HL-60 (cell line): ENCODE measurements around the gene PPEF1.

Source experiments
- DNase-seq, 2 experiments: peaks; one replicate each; pipeline ENCODE4 v3.0.0-alpha.2; 2010 to 2020; ENCODE audit warnings: low read depth in 1 of 2, low spot score in 1 of 2
- H3K27ac ChIP-seq: fragments of 250-450 bp; sonication (Bioruptor Pico); replicated peaks from 2 replicates; pipeline ENCODE4 v1.5.1; 2020; ENCODE audit warnings: mild to moderate bottlenecking, moderate library complexity
- H3K27me3 ChIP-seq: fragments of 250-450 bp; sonication (Bioruptor Pico); 2 replicates; pipeline ENCODE4 v1.5.1; 2021; ENCODE audit warnings: mild to moderate bottlenecking, moderate library complexity; ENCODE audit not compliant: insufficient read depth, poor library complexity, severe bottlenecking
- H3K4me3 ChIP-seq: replicated peaks from 2 replicates; pipeline ENCODE4 v1.5.1; 2011; ENCODE audit warnings: mild to moderate bottlenecking, control low read depth, low read length; ENCODE audit not compliant: insufficient read depth
- GABPA ChIP-seq: IDR thresholded peaks from 2 replicates; pipeline ENCODE4 v1.6.1; 2012; ENCODE audit warnings: low read depth
- POLR2AphosphoS5 ChIP-seq: IDR thresholded peaks from 2 replicates; pipeline ENCODE4 v1.6.1; 2012; ENCODE audit warnings: low read depth
- REST ChIP-seq: IDR thresholded peaks from 2 replicates; pipeline ENCODE4 v1.6.1; 2012; ENCODE audit warnings: low read depth; ENCODE audit not compliant: insufficient replicate concordance
- SPI1 ChIP-seq: IDR thresholded peaks from 2 replicates; pipeline ENCODE4 v1.6.1; 2012; ENCODE audit warnings: low read depth, mild to moderate bottlenecking, borderline replicate concordance
- long read RNA-seq: library from polyadenylated mRNA; unstranded; transcript quantifications from one replicate; pipeline ENCODE4 v2.0.0, GENCODE V29; 2020
- TF ChIP-seq, protein P1 (sequence below): IDR thresholded peaks from one replicate; pipeline ENCODE4 v1.5.1; 2011; ENCODE audit warnings: low read length, control low read depth, inconsistent platforms; ENCODE audit not compliant: insufficient read depth

PPEF1 gene, protein sequence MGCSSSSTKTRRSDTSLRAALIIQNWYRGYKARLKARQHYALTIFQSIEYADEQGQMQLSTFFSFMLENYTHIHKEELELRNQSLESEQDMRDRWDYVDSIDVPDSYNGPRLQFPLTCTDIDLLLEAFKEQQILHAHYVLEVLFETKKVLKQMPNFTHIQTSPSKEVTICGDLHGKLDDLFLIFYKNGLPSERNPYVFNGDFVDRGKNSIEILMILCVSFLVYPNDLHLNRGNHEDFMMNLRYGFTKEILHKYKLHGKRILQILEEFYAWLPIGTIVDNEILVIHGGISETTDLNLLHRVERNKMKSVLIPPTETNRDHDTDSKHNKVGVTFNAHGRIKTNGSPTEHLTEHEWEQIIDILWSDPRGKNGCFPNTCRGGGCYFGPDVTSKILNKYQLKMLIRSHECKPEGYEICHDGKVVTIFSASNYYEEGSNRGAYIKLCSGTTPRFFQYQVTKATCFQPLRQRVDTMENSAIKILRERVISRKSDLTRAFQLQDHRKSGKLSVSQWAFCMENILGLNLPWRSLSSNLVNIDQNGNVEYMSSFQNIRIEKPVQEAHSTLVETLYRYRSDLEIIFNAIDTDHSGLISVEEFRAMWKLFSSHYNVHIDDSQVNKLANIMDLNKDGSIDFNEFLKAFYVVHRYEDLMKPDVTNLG
- long read RNA-seq, partial matches to known transcripts: 0 of 1 reads
- long read RNA-seq, other reads (novel, unspliced or antisense): 1 of 1 reads

DNA sequence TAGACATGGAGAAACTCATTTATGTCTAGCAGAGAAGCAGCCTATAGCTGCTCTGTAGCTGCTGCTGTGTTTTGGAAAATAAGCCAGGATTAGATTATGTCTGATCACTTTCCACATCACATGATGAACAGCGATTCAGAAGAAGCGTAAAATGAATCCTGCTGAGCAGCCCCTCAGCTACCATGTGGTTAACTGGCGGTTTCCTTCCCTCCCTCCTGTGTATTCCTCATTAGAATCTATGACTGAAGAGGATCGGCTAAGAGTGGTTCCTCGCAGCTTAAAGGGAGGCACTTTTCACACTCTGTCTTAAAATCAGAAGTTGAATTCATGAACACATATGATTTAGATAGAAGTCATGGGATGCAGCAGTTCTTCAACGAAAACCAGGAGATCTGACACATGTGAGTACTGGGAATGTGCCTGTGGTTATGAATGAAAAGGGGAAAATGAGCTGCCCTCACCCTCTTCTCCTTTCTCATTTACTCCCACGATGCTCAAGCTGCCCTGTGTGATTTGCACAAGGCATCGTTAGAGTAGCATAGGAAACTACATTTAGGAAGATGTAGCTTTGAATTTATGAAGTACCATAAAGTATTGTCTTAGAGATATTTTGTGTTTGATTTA lies at the start of gene PPEF1:
Gene PPEF1, plus strand, starts transcription at position 220 of the 624 bp plus-strand sequence. Its CDS starts 136 bp downstream, at position 356.
- TF ChIP-seq, protein P1, sequence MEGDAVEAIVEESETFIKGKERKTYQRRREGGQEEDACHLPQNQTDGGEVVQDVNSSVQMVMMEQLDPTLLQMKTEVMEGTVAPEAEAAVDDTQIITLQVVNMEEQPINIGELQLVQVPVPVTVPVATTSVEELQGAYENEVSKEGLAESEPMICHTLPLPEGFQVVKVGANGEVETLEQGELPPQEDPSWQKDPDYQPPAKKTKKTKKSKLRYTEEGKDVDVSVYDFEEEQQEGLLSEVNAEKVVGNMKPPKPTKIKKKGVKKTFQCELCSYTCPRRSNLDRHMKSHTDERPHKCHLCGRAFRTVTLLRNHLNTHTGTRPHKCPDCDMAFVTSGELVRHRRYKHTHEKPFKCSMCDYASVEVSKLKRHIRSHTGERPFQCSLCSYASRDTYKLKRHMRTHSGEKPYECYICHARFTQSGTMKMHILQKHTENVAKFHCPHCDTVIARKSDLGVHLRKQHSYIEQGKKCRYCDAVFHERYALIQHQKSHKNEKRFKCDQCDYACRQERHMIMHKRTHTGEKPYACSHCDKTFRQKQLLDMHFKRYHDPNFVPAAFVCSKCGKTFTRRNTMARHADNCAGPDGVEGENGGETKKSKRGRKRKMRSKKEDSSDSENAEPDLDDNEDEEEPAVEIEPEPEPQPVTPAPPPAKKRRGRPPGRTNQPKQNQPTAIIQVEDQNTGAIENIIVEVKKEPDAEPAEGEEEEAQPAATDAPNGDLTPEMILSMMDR: no peak
- TF ChIP-seq POLR2AphosphoS5 (no peak), GABPA (no peak), REST (no peak), SPI1 (no peak)
- DNase-seq: no peak
- no peaks in the 10 kb centered on the region for H3K27me3 ChIP-seq
- no peak within 1 kb of the TSS for H3K27ac ChIP-seq
- no peak within 1 kb of the TSS for H3K4me3 ChIP-seq

DNA sequence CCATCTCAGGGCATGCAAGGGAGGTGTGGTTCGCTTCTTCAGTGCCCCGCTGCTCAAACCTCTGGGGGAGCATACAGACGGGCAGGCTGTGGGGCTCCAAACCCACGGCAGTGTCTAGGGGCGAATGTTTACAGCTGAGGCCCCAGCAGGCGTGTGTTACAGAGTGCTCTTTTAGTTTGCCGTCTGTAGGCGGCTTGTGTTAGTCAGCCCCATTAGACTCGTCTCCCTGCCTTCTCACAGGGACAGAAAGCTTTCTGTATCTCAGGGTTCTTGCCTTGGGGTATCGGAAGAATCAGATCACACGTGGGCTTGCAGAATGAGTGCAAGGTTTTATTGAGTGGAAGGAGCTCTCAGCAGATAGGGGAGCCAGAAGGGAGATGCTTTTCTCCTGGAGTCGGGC lies 46.2 kb upstream of the PPEF1 start:
- Histone ChIP-seq H3K27me3 (no peaks in the 10 kb centered on the region), H3K27ac (no peak overlapping the region), H3K4me3 (no peak overlapping the region)
- TF ChIP-seq REST (no peak), POLR2AphosphoS5 (no peak), SPI1 (no peak), GABPA (no peak)
- TF ChIP-seq, protein P1: no peak
- DNase-seq: no peak

GRCh38 chrX:18664947-18665346 lies 42.5 kb upstream of the PPEF1 start:
- no peak overlapping the region for H3K27ac ChIP-seq
- no peak for DNase-seq

More at GRCh38 chrX:18664947-18665346, 42.5 kb upstream of the PPEF1 start:
- Histone ChIP-seq H3K4me3 (no peak overlapping the region), H3K27me3 (no peaks in the 10 kb centered on the region)
- TF ChIP-seq SPI1 (no peak), REST (no peak), POLR2AphosphoS5 (no peak), GABPA (no peak)
- TF ChIP-seq, protein P1: no peak
